Neural progenitor cell (in vitro differentiated cells): Measurements from ENCODE around the gene PRKRIP1. TPM values are rescaled to one million over a fixed set of nuclear protein-coding genes. Genes with fewer than 3 reads are reported as not detected.

Source experiments
- DNase-seq: peaks from one replicate; pipeline ENCODE4 v3.0.0-alpha.2; 2016; ENCODE audit warnings: low spot score
- H2AFZ ChIP-seq: fragments of 200-600 bp; sonication (generic); replicated peaks from 2 replicates; pipeline ENCODE4 v1.6.1; 2016; ENCODE audit warnings: antibody characterized with exemption
- H3F3A ChIP-seq: fragments of 200-600 bp; sonication (generic); 2 replicates; pipeline ENCODE4 v1.6.1; 2016; ENCODE audit warnings: antibody characterized with exemption, low read depth
- H3K27ac ChIP-seq: fragments of 200-600 bp; sonication (generic); 2 replicates; pipeline ENCODE4 v1.5.1; 2016; ENCODE audit warnings: mild to moderate bottlenecking
- H3K27me3 ChIP-seq: fragments of 200-600 bp; sonication (generic); 2 replicates; pipeline ENCODE4 v1.6.1; 2016; ENCODE audit warnings: mild to moderate bottlenecking, moderate library complexity
- H3K36me3 ChIP-seq: fragments of 200-600 bp; sonication (generic); 2 replicates; pipeline ENCODE4 v1.5.1; 2016
- H3K4me1 ChIP-seq: fragments of 200-600 bp; sonication (generic); 2 replicates; pipeline ENCODE4 v1.6.1; 2016; ENCODE audit warnings: mixed run types
- H3K4me2 ChIP-seq: fragments of 200-600 bp; sonication (generic); 2 replicates; pipeline ENCODE4 v1.6.1; 2016
- H3K4me3 ChIP-seq: fragments of 200-600 bp; sonication (generic); 2 replicates; pipeline ENCODE4 v1.5.1; 2016
- H3K79me2 ChIP-seq: fragments of 200-600 bp; sonication (generic); 2 replicates; pipeline ENCODE4 v1.6.1; 2016; ENCODE audit warnings: low read depth
- H3K9ac ChIP-seq: fragments of 200-600 bp; sonication (generic); 2 replicates; pipeline ENCODE4 v1.6.1; 2016
- H3K9me3 ChIP-seq: fragments of 200-600 bp; sonication (generic); 2 replicates; pipeline ENCODE4 v1.5.1; 2016; ENCODE audit warnings: low read depth
- H4K20me1 ChIP-seq: fragments of 200-600 bp; sonication (generic); 2 replicates; pipeline ENCODE4 v1.6.1; 2016; ENCODE audit warnings: low read depth
- H3K27ac Mint-ChIP-seq: 3 replicates; pipeline ENCODE4 v1.8.0; 2021; ENCODE audit warnings: mixed read lengths
- H3K27me3 Mint-ChIP-seq: 2 replicates; pipeline ENCODE4 v1.8.0; 2022; ENCODE audit warnings: low read depth, mild to moderate bottlenecking, inconsistent platforms, moderate library complexity, mixed read lengths; ENCODE audit not compliant: insufficient read depth
- H3K36me3 Mint-ChIP-seq: 3 replicates; pipeline ENCODE4 v1.8.0; 2021; ENCODE audit warnings: mixed read lengths
- H3K4me1 Mint-ChIP-seq: 3 replicates; pipeline ENCODE4 v1.8.0; 2021; ENCODE audit warnings: mixed read lengths
- H3K4me3 Mint-ChIP-seq: 3 replicates; pipeline ENCODE4 v1.8.0; 2021; ENCODE audit warnings: mild to moderate bottlenecking, moderate library complexity, mixed read lengths
- H3K9me3 Mint-ChIP-seq: 3 replicates; pipeline ENCODE4 v1.8.0; 2020; ENCODE audit warnings: mixed read lengths
- EZH2 ChIP-seq: fragments of 200-600 bp; sonication (generic); IDR thresholded peaks from 2 replicates; pipeline ENCODE4 v1.6.1; 2017; ENCODE audit warnings: antibody characterized with exemption, mild to moderate bottlenecking, moderate library complexity
- EZH2phosphoT487 ChIP-seq: fragments of 200-600 bp; sonication (generic); IDR thresholded peaks from 2 replicates; pipeline ENCODE4 v1.6.1; 2017; ENCODE audit warnings: antibody characterized with exemption
- total RNA-seq: library from RNA; depleted of rRNA; stranded (reverse); fragments of >200 nt; gene quantifications from 2 replicates; pipeline ENCODE4 v1.2.3, GENCODE V29; 2015; ENCODE audit warnings: low replicate concordance
- TF ChIP-seq, protein P1 (sequence below): fragments of 200-600 bp; sonication (generic); IDR thresholded peaks from 2 replicates; pipeline ENCODE4 v1.5.1; 2017; ENCODE audit warnings: antibody characterized with exemption, mild to moderate bottlenecking

PRKRIP1 gene
- total RNA-seq, 1 donor from 2014 or later = 29.1 TPM

DNA sequence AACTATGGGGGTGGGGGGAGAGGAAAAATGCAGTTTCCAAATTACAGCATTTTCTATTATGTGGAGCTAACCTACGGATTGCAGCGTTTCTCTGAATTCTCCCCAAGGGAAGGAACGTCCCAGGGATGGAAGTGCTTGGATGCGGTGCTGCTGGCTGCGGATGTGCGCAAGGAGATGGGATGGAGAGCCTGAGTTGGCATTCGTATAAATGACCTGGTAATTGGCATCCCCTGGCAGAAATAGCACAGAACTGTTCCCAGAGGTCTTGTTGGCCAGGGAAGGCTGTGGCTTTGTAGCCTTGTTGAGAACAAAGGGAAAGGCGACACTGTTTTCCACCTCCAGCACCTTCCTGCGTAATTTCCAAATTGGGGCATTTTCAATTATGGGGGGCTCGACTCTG lies 40.0 kb downstream of the PRKRIP1 start:
- H3K27ac Mint-ChIP-seq = peak overlapping the region; percentile 31
- Histone ChIP-seq H3K79me2 (peaks cover 8% of the 10 kb centered on the region), H2AFZ (no peak overlapping the region), H3K9me3 (no peaks in the 10 kb centered on the region), H3K4me2 (no peak overlapping the region), H3K9ac (no peak overlapping the region), H3K27me3 (no peaks in the 10 kb centered on the region), H4K20me1 (no peaks in the 10 kb centered on the region), H3K4me3 (no peak overlapping the region), H3K36me3 (no peaks in the 10 kb centered on the region), H3K27ac (no peak overlapping the region), H3K4me1 (peaks cover 5% of the 10 kb centered on the region), H3F3A (peaks cover 31% of the 10 kb centered on the region)
- H3K9me3 Mint-ChIP-seq = no peaks in the 10 kb centered on the region
- H3K36me3 Mint-ChIP-seq = peaks cover 9% of the 10 kb centered on the region
- peaks cover 5% of the 10 kb centered on the region for H3K27me3 Mint-ChIP-seq
- no peak for DNase-seq
- peak overlapping the region; percentile 63 for H3K4me3 Mint-ChIP-seq
- TF ChIP-seq EZH2 (no peak), EZH2phosphoT487 (no peak)
- TF ChIP-seq, protein P1, sequence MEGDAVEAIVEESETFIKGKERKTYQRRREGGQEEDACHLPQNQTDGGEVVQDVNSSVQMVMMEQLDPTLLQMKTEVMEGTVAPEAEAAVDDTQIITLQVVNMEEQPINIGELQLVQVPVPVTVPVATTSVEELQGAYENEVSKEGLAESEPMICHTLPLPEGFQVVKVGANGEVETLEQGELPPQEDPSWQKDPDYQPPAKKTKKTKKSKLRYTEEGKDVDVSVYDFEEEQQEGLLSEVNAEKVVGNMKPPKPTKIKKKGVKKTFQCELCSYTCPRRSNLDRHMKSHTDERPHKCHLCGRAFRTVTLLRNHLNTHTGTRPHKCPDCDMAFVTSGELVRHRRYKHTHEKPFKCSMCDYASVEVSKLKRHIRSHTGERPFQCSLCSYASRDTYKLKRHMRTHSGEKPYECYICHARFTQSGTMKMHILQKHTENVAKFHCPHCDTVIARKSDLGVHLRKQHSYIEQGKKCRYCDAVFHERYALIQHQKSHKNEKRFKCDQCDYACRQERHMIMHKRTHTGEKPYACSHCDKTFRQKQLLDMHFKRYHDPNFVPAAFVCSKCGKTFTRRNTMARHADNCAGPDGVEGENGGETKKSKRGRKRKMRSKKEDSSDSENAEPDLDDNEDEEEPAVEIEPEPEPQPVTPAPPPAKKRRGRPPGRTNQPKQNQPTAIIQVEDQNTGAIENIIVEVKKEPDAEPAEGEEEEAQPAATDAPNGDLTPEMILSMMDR = no peak
- H3K4me1 Mint-ChIP-seq = peaks cover 24% of the 10 kb centered on the region

DNA sequence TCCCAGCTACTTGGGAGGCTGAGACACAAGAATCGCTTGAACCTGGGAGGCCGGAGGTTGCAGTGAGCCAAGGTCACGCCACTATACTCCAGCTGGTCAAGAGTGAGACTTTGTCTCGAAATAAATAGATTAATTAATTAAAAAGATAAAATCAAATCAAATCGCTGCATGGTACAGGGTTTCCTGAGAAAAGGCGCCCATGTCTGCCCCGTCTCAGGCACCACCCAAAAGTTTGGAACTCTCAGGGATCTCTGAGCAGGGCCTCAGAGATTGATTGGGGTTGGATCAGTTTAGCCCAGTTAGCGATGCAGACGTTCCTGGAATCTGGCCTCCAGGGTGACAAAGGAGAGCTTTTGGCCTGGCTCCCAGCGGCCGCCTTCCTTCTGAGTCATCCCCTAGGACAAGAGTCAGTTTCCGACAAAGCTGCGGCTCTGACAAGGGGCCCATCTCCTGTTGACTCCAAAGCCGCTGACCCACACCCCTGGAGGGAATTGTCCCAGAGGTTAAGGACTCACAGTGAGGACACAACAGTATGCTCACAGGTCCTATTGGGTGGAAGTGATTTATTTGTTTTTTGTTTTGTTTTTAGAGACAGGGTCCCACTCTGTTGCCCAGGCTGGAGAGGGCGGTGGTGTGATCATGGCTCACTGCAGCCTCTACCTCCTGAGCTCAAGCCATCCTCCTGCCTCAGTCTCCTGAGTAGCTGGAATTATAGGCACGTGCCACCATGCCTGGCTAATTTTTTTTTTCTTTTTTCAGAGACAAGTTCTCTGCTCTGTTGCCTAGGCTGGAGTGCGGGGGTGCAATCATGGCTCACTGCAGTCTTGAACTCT lies 44.0 kb downstream of the PRKRIP1 start:
- TF ChIP-seq EZH2 (no peak), EZH2phosphoT487 (no peak)
- TF ChIP-seq, protein P1 = no peak
- peaks cover 18% of the 10 kb centered on the region for H3K36me3 Mint-ChIP-seq
- Histone ChIP-seq H3K27ac (peak overlapping the region; percentile 82), H3F3A (peaks cover 11% of the 10 kb centered on the region), H3K4me2 (no peak overlapping the region), H3K9ac (no peak overlapping the region), H3K4me1 (no peaks in the 10 kb centered on the region), H3K27me3 (no peaks in the 10 kb centered on the region), H4K20me1 (no peaks in the 10 kb centered on the region), H3K9me3 (no peaks in the 10 kb centered on the region), H2AFZ (no peak overlapping the region), H3K79me2 (no peaks in the 10 kb centered on the region), H3K36me3 (no peaks in the 10 kb centered on the region), H3K4me3 (no peak overlapping the region)
- no peak overlapping the region for H3K27ac Mint-ChIP-seq
- no peaks in the 10 kb centered on the region for H3K9me3 Mint-ChIP-seq
- peak; percentile 63 for DNase-seq
- H3K27me3 Mint-ChIP-seq = peaks cover 2% of the 10 kb centered on the region
- peaks cover 12% of the 10 kb centered on the region for H3K4me1 Mint-ChIP-seq
- no peak overlapping the region for H3K4me3 Mint-ChIP-seq

DNA sequence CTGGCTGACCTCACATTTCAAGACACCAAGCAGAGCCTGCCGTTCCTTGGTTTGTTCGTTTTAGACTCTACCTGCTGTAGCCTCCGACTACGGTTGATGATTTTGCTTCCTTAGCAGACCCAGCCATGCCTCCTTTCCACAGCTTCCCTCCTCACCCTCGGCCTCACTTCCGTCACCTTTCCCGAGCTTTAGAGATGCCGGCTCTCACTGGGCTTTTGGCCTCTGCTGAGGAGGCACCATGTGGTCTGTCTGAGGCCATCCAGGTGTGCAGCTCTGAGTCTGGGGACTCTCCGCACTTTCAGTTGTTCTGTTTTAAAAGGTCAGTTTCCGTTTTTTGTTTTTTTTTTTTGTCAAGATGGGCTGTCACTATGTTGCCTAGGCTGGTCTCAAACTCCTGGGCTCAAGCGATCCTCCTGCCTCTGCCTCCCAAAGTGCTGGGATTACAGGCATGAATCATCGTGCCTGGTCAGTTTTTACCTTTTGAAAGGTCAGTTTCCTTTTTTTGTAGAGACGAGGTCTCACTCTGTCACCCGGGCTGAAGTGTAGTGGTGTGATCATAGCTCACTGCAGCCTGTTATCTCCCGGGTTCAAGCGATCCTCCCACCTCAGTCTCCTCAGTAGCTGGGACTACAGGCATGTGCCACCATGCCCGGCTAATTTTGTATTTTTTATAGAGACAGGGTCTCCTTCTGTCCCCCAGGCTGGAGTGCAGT lies 49.0 kb downstream of the PRKRIP1 start:
- Histone ChIP-seq H3K36me3 (no peaks in the 10 kb centered on the region), H3F3A (peaks cover 6% of the 10 kb centered on the region), H3K9ac (no peak overlapping the region), H2AFZ (no peak overlapping the region), H3K4me3 (no peak overlapping the region), H3K79me2 (no peaks in the 10 kb centered on the region), H3K27me3 (no peaks in the 10 kb centered on the region), H3K4me1 (no peaks in the 10 kb centered on the region), H4K20me1 (no peaks in the 10 kb centered on the region), H3K9me3 (no peaks in the 10 kb centered on the region), H3K27ac (no peak overlapping the region), H3K4me2 (no peak overlapping the region)
- H3K27ac Mint-ChIP-seq = no peak overlapping the region
- no peaks in the 10 kb centered on the region for H3K9me3 Mint-ChIP-seq
- TF ChIP-seq EZH2 (no peak), EZH2phosphoT487 (no peak)
- TF ChIP-seq, protein P1 = no peak
- H3K27me3 Mint-ChIP-seq = peaks cover 2% of the 10 kb centered on the region
- DNase-seq = no peak
- peaks cover 16% of the 10 kb centered on the region for H3K36me3 Mint-ChIP-seq
- no peak overlapping the region for H3K4me3 Mint-ChIP-seq
- H3K4me1 Mint-ChIP-seq = peaks cover 5% of the 10 kb centered on the region
